A172 (cell line): ENCODE data around the gene ATP2B2. TPM values are rescaled to one million over a fixed set of nuclear protein-coding genes. Genes with fewer than 3 reads are reported as not detected.
"Not testable (repeated sequence)": the region's sequence is repeated elsewhere in the genome, so short reads cannot be mapped to it uniquely, and the experiment has no call there.

Experiments used
- DNase-seq: peaks from one replicate; pipeline ENCODE4 v3.0.0-alpha.2; 2015; ENCODE audit warnings: low spot score
- total RNA-seq: library from RNA; depleted of rRNA; stranded (reverse); fragments of >200 nt; shearing (Covaris generic); gene quantifications from 2 replicates; pipeline ENCODE4 v1.2.3, GENCODE V29; 2014

ATP2B2 gene
- total RNA-seq, 1 experiment from 2014 or later, result 0.50 TPM

DNA sequence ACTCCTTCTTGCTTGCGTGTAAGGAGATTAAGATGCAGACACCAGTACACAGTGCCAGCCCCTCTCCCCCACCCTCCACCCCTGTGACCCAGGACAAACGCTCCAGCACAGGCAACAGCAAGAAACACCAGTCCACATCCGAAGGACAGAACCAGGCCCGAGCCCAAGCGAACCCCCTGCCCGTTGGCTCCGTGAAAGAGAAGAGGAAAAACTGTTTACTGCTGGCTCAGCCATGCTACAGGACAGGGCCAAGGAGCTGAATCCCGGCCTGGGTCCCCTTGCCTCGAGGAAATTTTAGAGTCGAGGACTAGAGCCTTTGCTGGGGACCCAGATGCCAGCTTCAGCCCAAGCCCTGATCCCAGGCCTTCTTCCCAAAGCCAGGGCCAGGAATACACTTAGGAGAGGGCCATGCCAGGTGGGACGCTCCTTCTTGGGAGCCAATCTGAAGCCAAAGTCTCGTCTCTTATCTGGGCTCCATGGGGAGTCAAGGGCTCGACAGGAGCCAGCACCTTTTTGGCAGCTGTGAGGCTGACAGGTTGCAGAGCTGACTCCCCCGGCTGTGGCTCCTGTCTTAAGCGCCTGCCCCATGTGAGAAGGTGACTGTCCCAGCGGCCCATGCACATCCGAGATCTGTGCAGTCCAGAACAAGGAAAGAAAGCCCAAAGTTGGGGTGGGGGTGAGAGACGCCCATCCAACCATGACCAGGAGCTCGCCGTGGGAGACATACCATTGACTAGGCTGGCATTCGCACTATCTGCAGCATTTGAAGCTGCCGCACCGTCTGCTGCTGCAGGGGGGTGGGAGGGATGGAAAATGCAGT, 120.6 kb downstream of the ATP2B2 start:
- DNase-seq, result no peak

DNA sequence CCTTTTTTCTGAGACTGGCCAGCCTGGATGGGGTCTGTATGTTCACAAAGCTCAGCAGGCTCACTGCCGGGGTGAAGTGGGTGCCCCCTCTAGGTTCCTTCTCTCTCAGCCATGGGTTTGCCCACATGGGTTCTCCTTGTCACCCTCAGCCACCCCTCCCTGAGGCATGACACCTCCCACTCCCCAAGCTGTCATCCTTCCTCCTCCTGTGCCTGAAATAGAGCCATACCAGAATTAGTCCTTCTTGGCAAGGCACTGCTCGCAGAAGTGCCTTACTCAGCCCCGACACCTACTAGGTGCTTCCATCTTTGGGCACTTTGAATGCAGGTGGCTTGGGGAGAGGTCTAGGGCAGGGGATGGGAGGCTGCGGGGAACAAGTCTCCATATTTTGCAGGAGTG, 121.5 kb downstream of the ATP2B2 start:
- no peak for DNase-seq

DNA sequence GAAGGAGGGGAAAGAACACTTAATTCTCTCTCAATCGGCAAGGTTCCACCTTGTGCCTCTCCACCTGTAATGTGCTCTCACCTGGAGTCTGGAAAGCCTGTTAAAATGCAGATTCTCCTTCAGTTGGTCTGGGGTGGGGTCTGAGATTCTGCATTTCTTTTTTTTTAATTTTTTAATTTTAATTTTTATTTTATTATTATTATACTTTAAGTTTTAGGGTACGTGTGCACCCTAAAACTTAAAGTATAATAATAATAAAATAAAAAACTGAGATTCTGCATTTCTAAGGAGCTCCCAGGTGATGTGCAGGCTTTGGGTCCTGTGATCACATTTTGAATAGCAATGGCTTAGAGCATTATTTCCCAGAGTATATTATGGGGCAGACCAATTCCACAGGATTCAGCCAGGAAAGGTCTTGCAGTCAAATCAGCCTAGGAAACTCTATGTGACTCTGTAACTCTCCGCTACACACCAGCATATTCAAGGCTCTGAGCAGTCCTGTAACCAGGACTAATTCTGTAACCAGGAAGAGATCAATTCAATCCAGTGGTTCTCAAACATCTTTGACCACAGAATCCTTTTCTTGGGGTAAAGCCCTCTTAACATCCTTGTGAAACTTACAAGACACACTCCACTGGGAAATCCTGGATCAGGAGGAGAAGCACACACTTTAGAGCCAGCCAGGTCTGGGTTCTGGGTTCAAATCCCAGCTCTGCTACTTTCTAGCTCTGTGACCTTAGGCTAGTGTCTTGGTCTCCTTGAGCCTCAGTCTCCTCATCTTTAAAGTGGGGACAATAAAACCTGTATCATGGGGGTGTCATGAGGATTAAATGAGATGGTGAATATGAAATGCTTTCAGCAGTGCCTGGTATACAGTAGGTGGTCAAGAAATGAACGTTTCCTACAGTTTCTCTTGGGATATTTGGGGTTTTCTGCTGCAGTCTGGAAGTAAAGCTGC, 122.2 kb downstream of the ATP2B2 start:
- no peak for DNase-seq

DNA sequence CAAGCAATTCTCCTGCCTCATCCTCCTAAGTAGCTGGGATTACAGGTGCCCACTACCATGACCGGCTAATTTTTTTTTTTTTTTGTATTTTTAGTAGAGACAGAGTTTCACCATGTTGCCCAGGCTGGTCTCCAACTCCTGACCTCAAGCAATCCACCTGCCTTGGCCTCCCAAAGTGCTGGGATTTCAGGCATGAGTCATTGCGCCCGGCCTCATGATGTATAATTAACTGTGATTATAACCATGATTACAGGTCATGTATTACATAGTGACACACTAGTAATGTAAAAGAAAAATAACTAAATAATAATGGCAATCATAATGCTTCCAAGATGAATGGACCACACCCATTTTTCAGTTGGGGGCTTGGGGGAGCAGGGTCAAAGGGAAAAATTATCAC, 122.9 kb downstream of the ATP2B2 start:
- DNase-seq, result not testable (repeated sequence)

DNA sequence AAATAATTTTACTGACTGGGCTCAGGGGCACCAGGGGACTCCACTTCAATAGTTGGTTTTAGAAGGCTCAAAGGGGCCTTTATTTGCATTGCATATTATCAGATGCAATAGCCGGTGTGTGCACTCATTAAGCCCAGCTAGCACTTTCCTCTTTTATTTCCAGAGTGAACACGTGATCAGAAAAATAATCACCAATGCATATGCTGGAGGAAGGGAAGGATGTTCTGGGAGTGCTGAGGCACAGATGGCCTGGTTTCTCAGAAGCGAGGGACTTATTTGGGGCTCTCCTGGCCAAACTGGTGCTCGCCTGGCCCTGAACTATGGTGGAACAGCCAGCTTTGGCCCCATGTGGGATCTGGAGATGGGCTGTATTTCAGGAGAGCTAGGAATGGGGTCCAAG, 124.0 kb downstream of the ATP2B2 start:
- no peak for DNase-seq

DNA sequence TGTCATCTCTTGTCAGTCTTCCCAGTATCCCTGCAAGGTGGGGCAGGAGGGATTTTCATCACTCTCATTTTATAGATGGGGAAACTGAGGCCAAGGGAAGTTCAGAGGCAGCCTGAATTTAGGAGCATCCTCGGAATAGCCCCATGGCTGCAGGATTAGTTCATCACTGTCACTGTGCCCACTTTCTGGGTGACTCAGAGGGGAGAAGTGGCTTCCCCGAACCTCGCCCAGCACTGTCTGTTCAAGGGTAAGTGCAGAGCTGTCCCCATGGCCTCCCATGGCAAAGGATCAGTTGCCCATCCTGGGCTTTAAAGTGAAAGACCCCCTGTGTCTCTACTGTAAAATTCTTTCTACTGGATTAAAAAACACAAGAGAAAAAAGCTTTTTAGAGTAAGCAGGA, 124.5 kb downstream of the ATP2B2 start:
- peak; percentile 58 for DNase-seq

DNA sequence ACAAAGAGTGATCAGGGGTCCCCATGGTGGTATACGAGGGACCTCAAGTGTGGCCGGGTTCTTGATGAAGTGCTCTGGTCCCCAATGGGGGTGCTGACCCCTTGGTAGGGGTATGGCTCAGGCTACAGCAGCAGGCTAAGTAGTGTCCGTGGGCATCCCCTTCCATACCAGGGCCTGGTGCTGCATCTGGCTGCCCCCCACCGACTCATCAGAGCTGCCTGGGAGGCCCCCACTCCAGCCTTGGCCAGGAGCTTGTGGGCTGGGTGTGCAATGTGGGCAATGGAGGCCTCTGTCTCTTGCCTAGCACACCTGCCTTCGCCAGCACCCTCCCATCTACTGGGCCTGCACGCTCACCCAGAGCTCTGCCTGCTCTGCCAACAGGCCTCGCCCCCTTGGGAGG, 125.4 kb downstream of the ATP2B2 start:
- DNase-seq, result no peak

DNA sequence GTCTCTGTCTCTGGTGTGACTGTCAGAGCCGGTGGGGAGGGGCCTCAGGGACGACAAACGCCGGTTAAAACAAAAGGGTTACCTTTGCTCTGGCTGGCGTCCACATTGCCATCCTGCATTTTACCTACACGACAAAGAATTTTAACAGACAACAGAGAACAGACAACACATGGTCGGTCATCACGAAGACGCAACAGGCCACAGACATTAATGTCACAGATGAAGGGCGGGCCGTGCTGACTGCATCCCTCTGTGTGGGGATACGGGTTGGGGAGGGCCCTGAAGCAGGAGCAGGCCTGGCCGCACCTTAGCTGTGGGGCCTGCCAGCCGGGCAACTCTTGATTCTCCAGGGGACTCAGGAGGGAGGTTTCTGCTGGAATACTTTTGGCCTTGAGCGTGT, 126.2 kb downstream of the ATP2B2 start:
- no peak for DNase-seq

DNA sequence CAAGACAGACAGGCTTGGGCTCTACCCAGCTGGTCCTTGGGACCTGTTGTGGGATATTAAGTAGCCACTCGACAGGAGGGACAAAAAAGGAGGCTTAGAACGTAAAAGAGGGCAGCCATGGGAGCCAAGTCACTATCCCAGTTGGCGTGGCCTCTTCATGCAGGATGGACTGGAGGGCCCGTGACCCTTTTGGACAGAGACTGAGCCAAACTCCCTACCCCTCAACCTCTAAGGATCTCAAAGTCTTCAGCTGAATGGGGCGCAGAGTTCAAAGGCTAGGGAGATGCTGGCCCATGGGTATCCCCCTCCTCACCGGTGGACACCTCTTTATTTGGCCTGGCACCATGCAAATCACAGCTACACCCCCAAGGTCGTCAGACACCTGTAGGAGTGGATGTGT, 126.6 kb downstream of the ATP2B2 start:
- no peak for DNase-seq

DNA sequence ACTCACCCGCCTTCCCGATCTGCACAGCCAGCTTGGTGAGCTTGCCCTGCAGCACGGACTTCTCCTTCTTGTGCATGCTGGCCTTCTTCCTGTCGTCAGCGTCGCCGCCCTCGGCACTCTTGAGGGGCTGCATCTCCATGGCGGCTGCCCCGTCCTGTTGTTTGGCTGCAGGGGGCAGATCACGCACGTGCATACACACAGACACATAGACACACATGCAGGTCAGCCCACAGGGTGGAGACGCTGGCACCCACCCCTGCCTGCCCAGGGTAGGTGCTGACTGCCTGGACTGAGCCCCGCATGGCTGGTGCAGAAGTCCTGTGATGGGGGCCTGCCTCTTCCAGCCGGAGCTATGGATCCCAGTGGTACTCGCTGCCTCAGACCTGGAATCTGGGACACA, 127.1 kb downstream of the ATP2B2 start:
- no peak for DNase-seq

DNA sequence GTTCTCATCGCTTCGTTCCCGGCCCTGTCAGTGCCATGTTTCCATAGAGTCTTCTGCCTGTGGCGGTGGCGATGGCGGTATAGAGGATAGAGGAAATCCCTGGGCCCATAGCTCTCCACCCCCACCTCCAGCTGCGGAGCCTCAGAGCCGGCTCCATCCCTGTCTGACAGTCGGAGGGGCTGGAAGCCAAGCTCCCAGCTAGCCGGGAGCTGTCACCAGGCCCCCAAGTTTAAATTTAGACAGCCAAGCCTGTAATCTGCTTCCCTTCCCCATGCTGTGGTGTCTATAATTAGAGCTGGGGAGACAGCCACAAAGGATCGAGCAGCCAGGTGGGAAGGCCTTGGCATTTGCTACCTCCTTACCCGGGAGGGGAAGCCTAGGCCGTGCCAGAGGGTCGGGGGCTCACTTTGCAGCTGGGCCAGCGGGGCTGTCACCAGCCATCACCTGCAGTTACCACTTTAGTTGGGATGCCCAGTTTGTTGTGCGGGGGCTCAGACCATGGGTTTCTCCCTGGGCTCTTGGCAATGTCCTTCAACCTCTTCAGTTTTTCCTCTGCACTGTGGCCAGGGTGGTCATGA, 128.1 kb downstream of the ATP2B2 start:
- no peak for DNase-seq

DNA sequence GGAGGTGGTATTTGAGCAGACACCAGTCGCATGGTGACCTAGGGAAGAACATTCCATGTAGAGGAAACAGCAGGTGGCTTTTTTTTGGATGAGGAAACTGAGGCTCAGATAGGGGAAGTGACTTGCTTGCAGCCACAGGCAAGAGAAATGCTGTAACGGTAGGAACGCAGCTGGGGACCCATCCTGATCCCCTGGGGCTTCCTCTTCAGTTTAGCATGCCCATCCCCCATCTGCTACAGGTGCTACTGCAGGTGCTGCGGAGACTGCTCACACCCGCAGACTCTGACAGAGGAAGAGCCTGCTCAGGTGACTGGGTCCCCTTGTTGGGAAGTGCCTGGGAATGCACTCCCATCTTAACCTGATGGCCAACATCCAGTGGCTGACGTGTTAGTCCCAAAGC, 129.0 kb downstream of the ATP2B2 start:
- no peak for DNase-seq

DNA sequence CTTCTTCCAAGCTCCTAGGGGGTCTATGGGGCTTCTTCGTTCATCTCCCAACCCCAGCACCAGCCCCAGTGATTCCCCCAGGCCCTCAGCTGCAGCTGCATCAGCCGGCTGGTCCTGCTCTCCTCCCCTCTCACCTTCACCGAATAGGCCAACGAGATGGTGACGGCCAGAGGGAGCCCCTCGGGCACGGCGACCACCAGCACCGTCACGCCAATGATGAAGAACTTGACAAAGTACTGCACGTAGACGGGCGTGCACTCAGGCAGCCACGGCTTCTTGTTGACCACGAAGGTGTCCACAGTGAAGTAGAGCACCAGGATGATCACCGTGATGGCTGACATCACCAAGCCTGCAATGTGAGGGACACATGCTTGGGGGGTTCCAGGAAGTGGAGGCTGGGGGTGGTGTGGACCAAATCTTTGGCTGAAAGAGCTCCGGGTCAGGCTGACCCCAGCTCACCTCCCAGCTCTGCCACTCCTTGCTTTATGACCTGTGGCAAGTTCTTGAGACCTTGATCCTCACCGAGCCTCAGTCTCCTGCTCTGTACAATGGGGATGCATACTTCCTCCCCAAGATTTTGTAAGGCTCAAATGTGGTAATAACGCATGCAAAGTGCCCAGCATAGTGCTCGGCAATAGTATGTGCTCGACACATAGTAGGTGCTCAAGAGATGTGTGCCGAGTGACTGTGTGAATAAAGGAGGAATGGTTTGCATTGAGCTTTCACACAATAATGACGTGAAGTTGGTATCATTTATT, 129.9 kb downstream of the ATP2B2 start:
- no peak for DNase-seq

DNA sequence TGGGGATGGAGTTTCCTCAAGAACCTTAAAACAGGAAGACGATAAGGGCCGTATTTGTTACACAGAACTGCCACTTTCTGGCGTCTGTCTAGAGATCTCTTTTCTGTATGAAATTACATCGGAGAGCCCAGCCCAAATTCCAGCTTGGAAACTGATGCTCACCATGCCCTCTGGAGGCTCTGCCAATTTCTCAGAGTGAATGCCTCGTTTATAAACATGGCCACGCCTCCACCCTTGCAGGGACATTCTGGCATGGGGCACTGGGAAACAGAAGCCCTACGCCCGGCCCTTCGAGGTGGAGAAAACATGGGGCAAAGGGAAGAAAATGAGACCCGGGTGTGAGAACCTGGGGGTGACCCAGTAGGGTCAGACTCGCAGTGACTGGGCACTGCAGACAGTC, 131.1 kb downstream of the ATP2B2 start:
- no peak for DNase-seq

DNA sequence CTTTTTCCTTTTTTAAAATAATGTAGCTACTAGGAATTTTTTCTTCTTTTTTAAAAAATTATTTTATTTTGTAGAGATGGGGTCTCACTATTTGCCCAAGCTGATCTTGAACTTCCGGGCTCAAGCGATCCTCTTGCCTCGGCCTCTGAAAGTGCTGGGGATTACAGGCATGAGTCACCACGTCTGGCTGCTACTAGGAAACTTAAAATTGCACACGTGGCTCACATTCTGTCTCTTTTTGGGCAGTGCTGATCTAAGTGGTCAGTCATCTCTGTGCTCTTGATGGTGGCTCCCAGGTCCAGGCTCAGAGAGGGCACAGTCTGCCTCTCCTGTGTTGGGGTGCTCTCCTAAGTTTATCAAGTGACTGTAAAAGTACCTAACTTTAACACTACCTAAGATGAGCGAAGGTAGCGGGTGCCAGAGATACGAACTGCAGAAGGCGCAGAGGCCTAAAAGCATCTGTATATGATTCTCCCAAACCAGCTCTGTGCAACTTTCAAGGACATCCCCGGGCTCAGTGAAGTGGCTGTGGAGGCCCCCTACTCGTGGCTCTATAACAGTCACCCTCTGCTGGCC, 131.6 kb downstream of the ATP2B2 start:
- peak; percentile 87 for DNase-seq

DNA sequence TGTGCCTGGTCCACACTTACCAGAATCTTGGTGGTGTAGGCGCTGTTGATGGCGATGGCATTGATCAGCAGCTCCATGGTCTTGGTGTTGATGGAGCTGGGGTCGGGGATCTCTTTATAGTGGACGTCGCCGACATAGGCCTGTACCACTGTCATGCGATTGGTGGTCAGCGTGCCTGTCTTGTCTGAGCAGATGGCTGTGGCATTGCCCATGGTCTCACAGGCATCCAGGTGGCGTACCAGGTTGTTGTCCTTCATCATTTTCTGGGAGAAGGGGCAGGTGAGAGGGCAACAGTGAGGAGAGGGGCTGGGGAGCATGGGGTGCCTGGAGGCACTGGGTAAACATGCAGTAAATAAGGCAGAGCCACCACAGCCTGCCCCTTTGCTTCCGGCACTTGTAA, 133.6 kb downstream of the ATP2B2 start:
- DNase-seq, result no peak

DNA sequence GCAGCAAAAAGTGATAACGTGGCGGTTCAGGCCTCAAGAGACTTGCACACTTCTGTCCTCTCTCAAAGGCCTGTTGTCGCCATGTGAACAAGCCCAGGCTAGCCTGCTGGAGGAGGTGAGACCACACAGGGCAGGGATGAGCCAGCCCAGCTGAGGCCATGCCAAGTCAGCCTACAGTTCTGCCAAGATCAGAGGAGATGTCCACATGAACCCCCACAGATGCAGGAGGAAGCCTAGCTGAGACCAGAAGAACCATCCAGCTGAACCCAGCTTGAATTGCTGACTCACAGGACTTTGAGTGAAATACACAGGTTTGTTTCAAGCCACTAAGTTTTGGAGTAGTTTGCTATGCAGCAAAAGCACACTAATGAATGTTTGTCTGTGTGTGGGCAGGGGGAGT, 134.2 kb downstream of the ATP2B2 start:
- DNase-seq, result peak; percentile 72

DNA sequence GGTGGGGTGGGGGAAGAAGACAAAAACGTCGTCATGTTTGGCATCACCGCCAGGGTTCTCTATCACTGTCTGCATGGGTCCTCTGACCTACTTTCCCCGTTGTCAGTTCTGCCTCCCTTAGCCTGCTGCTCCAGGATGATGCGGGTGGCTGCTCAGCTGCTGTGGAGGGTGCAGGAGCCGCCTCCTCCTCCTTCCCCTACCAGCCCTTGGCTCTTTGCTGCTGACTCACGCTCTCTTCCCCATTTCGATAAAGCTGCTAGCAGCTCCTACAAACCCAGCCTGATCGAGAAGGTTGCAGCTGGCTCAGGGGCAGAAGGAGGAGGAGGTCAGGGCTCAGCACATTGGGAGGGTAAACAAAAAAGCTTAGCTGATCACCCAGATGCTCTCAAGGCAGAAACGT, 135.0 kb downstream of the ATP2B2 start:
- peak; percentile 69 for DNase-seq

DNA sequence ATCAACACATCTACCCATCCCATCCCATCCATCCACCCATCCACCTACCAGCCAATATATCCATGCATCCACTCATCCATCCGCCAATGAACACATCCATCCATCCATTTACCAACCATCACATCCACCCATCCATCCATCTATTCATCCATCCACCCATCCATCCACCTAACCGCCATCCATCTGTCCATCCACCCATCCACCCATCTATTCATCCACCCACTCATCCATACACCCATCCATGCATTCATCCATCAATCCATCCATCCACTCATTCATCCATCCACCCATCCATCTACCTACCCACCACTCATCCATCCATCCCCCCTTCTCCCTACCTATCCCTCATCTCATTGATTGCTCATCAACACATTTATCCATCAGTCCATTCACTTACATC, 136.9 kb downstream of the ATP2B2 start:
- no peak for DNase-seq

DNA sequence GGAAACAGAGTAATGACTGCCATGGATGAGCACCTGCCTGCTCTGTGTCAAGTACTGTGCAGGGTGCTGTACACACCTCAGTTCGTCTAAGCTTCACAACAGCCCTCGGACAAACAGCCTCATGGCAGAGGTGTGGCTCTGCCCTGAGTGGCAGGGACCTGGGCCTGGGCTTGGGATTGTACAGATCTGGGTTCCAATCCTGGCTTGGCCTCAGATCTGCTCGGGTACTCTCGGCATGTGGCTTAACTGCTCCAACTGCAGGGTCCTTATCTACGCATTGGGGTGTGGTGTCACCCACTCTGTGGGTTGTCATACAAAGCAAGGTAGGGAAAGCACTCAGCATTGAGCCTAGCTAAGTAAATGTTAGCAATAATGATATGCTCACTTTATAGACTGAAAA, 137.9 kb downstream of the ATP2B2 start:
- DNase-seq, result no peak

DNA sequence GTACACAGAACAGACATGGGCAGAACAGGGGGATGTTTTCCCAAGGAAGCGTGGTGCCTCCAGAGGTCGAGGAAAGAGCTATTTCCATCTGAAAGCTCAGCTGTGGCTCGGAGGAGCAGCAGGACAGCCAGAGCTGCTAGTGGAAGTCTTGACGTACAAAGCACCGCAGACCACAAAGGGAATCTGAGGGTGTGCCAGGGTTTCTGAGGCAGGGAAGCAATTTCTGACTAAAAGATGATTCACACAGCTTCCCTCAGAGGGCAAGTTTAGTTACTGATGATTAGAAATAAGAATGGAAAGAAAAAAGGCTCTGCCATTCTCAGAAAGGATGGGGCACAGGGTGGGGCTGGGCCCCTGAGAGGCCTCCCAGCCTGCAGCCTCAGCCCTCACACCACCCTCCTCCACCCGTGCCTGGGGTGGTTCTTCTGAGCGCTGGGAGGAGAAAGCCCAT, 138.7 kb downstream of the ATP2B2 start:
- DNase-seq, result peak; percentile 99
